ENCODE results near the gene UVSSA.
"Not testable (repeated sequence)": the region's sequence is repeated elsewhere in the genome, so short reads cannot be mapped to it uniquely, and the experiment has no call there.

UVSSA gene

GRCh38 chr4:1421657-1422056, 74.6 kb downstream of the UVSSA start:
- DNase-seq (ENCODE audit: low read depth): no peak

- DNase-seq (ENCODE audit: low read depth): no peak
Observed at GRCh38 chr4:1427010-1427409, 80.0 kb downstream of the UVSSA start.

DNA sequence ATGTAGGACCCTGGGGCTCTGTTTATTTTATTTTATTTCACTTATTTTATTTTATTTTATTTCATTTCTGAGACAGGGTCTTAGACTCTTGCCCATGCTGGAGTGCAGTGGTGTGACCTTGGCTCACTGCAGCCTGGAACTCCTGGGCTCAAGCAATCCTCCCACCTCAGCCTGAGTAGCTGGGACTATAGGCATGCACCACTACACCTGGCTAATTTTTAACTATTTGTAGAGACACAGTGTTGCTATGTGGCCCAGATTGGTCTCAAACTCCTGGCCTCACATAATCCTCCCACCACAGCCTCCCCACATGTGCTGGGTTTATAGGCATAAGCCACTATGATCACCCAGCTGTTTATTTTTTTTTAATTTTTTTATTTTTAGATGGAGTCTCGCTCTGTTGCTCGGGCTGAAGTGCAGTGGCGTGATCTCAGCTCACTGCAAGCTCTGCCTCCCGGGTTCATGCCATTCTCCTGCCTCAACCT, 96.7 kb downstream of the UVSSA start:
- not testable (repeated sequence) for DNase-seq (ENCODE audit: low read depth)
